ENCODE measurements around the gene ABHD8. TPM values are rescaled to one million over a fixed set of nuclear protein-coding genes. Genes with fewer than 3 reads are reported as not detected.

Gene ABHD8
- total RNA-seq (2014; rRNA removed; shearing (Covaris generic)), result 2.3 and 5.2 TPM in 2 replicates

- Histone ChIP-seq H3K4me3 (peak within 1 kb of the TSS; percentile 41), H3K27ac (no peak within 1 kb of the TSS), H3K36me3 (no peaks in the 10 kb centered on the region), H3K4me1 (replicated peaks) (peaks cover 11% of the 10 kb centered on the region), H3K9me3 (replicated peaks) (no peaks in the 10 kb centered on the region), H3K27me3 (replicated peaks) (no peaks in the 10 kb centered on the region)
- peak; percentile 81 to 95 for DNase-seq (ENCODE audit: low read depth in 1 of 2, low spot score in 2 of 2)
These were observed at the start of gene ABHD8 for GRCh38 chr19:17303167-17303939. ABHD8 (minus strand) TSS chr19:17303425; CDS start chr19:17301616, 1,809 bp downstream.

- Histone ChIP-seq H3K4me3 (no peak overlapping the region), H3K4me1 (replicated peaks) (peaks cover 16% of the 10 kb centered on the region), H3K36me3 (no peaks in the 10 kb centered on the region), H3K9me3 (replicated peaks) (no peaks in the 10 kb centered on the region), H3K27me3 (replicated peaks) (no peaks in the 10 kb centered on the region), H3K27ac (no peak overlapping the region)
- DNase-seq (ENCODE audit: low read depth in 1 of 2, low spot score in 2 of 2), result no peak
These were observed 49.5 kb upstream of the ABHD8 start for GRCh38 chr19:17352608-17353280.

DNA sequence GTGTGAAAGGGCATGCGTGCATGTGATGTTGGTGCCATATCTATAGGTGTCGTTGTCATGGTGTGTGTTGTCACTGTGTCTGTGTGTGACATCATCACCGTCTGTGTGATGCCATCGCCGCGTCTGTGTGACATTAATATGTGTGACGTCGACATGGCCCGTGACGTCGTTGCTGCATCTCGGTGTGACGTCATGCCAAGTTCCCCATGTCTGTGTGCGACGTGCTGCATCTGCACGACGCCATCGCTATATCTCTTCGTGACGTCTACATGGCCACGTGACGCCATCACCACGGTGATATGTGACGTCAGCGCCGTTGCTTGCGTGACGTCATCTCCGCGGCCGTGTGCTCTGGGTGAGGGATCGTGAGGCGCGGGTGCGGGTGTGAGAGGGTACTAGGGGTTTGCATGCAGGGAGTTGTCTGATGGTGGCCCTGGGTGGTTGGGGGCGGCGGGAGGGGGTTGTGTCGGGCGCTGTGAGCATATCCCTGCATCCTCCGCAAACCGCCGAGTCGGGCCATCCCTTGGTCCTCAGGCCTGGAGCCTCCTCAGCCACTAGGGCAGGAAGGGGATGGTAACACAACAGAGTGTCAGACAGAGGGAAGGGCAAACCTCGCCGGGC is 48.7 kb upstream of the ABHD8 start:
- Histone ChIP-seq H3K27me3 (replicated peaks) (no peaks in the 10 kb centered on the region), H3K27ac (no peak overlapping the region), H3K4me1 (replicated peaks) (peaks cover 23% of the 10 kb centered on the region), H3K9me3 (replicated peaks) (no peaks in the 10 kb centered on the region), H3K36me3 (no peaks in the 10 kb centered on the region), H3K4me3 (no peak overlapping the region)
- no peak for DNase-seq (ENCODE audit: low read depth in 1 of 2, low spot score in 2 of 2)

DNA sequence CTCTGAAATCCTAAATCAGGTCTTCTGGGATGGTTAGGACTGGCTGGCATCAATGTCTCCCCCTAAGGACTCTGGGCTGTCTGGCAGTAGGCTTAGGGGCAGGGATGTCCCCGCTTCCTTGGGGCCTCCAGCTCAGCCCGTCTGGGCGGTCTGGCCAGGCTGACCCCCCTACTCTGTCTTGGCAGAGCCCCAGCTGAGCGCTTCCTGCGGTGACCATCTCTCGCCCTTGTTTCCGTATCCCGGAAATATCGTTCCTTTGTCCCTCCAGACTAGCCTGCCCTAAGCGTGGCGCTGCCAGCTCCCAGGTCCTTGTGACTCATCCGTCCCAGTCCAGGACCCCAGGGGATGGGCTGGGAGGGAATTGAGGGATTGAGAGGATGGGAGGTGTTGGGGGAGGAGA is 45.5 kb upstream of the ABHD8 start:
- H3K27me3 ChIP-seq (replicated peaks), result no peaks in the 10 kb centered on the region
- H3K4me1 ChIP-seq (replicated peaks), result peaks cover 30% of the 10 kb centered on the region
- H3K36me3 ChIP-seq, result no peaks in the 10 kb centered on the region
- no peak overlapping the region for H3K4me3 ChIP-seq
- peak; percentile 81 to 92 for DNase-seq (ENCODE audit: low read depth in 1 of 2, low spot score in 2 of 2)
- H3K9me3 ChIP-seq (replicated peaks), result no peaks in the 10 kb centered on the region
- peak overlapping the region; percentile 8; the same call in 1 of the 2 replicates for H3K27ac ChIP-seq

GRCh38 chr19:17347877-17348276 is 44.7 kb upstream of the ABHD8 start:
- peaks cover 30% of the 10 kb centered on the region for H3K4me1 ChIP-seq (replicated peaks)
- H3K9me3 ChIP-seq (replicated peaks), result no peaks in the 10 kb centered on the region
- H3K36me3 ChIP-seq, result no peaks in the 10 kb centered on the region
- H3K27ac ChIP-seq, result no peak overlapping the region
- DNase-seq (ENCODE audit: low read depth in 1 of 2, low spot score in 2 of 2), result no peak
- H3K4me3 ChIP-seq, result no peak overlapping the region
- H3K27me3 ChIP-seq (replicated peaks), result no peaks in the 10 kb centered on the region

- Histone ChIP-seq H3K4me1 (replicated peaks) (peaks cover 30% of the 10 kb centered on the region), H3K4me3 (no peak overlapping the region), H3K27ac (no peak overlapping the region), H3K9me3 (replicated peaks) (no peaks in the 10 kb centered on the region), H3K36me3 (no peaks in the 10 kb centered on the region), H3K27me3 (replicated peaks) (no peaks in the 10 kb centered on the region)
- no peak for DNase-seq (ENCODE audit: low read depth in 1 of 2, low spot score in 2 of 2)
These were observed 44.1 kb upstream of the ABHD8 start for GRCh38 chr19:17347361-17347760.

- no peak overlapping the region for H3K27ac ChIP-seq
- no peaks in the 10 kb centered on the region for H3K9me3 ChIP-seq (replicated peaks)
- peak; percentile 53 to 73 for DNase-seq (ENCODE audit: low read depth in 1 of 2, low spot score in 2 of 2)
- no peaks in the 10 kb centered on the region for H3K36me3 ChIP-seq
- H3K4me3 ChIP-seq, result no peak overlapping the region
- H3K27me3 ChIP-seq (replicated peaks), result no peaks in the 10 kb centered on the region
- peaks cover 30% of the 10 kb centered on the region for H3K4me1 ChIP-seq (replicated peaks)
These were observed 43.0 kb upstream of the ABHD8 start for GRCh38 chr19:17346109-17346671.

DNA sequence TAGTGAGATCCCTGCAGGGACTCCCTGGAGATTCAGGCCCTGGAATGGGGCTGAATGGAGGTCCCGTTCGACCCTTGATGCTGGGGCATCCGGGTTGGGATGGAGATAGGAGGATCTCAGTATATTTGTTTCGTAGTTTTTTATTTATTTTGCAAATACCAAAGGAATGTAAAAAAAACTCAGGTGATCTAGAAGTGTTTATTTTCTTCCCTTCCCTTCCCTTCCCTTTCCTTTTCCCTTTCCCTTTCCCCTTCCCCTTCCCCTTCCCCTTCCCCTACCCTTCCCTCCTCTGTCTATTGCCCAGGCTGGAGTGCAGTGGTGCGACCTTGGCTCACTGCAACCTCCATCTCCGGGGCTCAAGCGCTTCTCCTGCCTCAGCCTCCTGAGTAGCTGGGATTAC is 38.6 kb upstream of the ABHD8 start:
- Histone ChIP-seq H3K9me3 (replicated peaks) (no peaks in the 10 kb centered on the region), H3K36me3 (peaks cover 9% of the 10 kb centered on the region), H3K27ac (no peak overlapping the region), H3K4me3 (no peak overlapping the region), H3K27me3 (replicated peaks) (no peaks in the 10 kb centered on the region), H3K4me1 (replicated peaks) (peaks cover 19% of the 10 kb centered on the region)
- no peak for DNase-seq (ENCODE audit: low read depth in 1 of 2, low spot score in 2 of 2)

GRCh38 chr19:17341386-17341785 is 38.2 kb upstream of the ABHD8 start:
- Histone ChIP-seq H3K27me3 (replicated peaks) (no peaks in the 10 kb centered on the region), H3K27ac (no peak overlapping the region), H3K4me1 (replicated peaks) (peaks cover 19% of the 10 kb centered on the region), H3K4me3 (no peak overlapping the region), H3K36me3 (peaks cover 9% of the 10 kb centered on the region), H3K9me3 (replicated peaks) (no peaks in the 10 kb centered on the region)
- DNase-seq (ENCODE audit: low read depth in 1 of 2, low spot score in 2 of 2), result no peak

- DNase-seq (ENCODE audit: low read depth in 1 of 2, low spot score in 2 of 2), result no peak
- Histone ChIP-seq H3K36me3 (peaks cover 9% of the 10 kb centered on the region), H3K27me3 (replicated peaks) (no peaks in the 10 kb centered on the region), H3K4me3 (no peak overlapping the region), H3K27ac (no peak overlapping the region), H3K4me1 (replicated peaks) (peaks cover 14% of the 10 kb centered on the region), H3K9me3 (replicated peaks) (no peaks in the 10 kb centered on the region)
These were observed 37.7 kb upstream of the ABHD8 start for GRCh38 chr19:17340871-17341357.

DNA sequence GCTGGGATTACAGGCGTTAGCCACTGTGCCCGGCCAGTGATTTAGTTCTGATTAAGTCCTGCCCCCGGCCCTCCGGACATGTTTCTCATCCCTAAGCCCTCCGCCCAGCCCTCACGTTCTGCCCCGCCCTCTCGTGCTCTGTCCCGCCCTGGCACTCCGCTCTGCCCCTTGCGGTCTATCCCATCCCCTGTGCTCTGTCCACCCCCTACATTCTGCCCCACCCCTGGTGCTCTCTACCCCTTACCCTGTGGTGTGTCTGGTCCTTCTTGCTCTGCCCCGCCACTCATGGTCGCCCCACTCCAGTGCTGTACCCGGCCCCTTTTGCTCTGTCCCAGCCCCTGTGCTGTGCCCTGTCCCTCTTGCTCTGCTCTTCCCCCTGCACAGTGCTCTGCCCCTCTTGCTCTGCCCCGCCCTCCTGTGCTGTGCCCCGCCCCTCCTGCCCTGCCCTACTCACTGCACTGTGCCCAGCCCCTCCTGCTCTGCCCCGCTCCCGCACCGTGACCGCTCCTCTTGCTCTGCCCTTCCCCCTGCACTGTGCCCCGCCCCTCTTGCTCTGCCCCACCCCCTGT is 37.2 kb upstream of the ABHD8 start:
- H3K27me3 ChIP-seq (replicated peaks), result no peaks in the 10 kb centered on the region
- H3K9me3 ChIP-seq (replicated peaks), result no peaks in the 10 kb centered on the region
- H3K36me3 ChIP-seq, result peaks cover 9% of the 10 kb centered on the region
- no peak overlapping the region for H3K27ac ChIP-seq
- H3K4me1 ChIP-seq (replicated peaks), result peaks cover 14% of the 10 kb centered on the region
- peak in 1 of 2 experiments; percentile 58 for DNase-seq (ENCODE audit: low read depth in 1 of 2, low spot score in 2 of 2)
- H3K4me3 ChIP-seq, result no peak overlapping the region

DNA sequence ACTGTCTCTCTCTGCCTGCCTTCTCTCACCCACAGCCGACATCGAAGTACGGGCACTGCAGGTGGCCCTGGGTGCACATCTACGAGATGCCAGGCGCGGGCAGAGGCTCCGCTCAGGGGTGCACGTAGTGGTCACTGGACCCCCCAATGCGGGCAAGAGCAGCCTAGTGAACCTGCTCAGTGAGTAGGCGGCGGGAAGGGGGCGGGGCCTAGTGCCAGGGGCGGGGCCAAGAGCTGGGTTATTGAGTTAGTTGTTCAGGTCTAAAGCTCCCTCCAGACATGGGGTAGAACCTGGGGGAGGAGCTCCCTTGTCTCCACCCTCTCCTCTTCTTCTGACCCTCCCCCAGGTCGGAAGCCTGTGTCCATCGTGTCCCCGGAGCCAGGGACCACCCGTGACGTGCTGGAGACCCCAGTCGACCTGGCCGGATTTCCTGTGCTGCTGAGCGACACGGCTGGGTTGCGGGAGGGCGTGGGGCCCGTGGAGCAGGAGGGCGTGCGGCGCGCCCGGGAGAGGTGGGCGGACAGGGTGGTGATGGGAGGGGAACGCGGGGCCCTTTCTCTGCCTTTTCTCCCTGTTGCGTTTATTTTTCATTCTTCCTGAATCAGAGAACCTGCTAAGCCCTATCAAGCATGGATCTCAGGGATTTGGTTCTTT is 36.0 kb upstream of the ABHD8 start:
- peak in 1 of 2 experiments; percentile 51 for DNase-seq (ENCODE audit: low read depth in 1 of 2, low spot score in 2 of 2)
- H3K36me3 ChIP-seq, result peaks cover 9% of the 10 kb centered on the region
- H3K27ac ChIP-seq, result no peak overlapping the region
- peaks cover 21% of the 10 kb centered on the region for H3K4me1 ChIP-seq (replicated peaks)
- no peak overlapping the region for H3K4me3 ChIP-seq
- no peaks in the 10 kb centered on the region for H3K9me3 ChIP-seq (replicated peaks)
- H3K27me3 ChIP-seq (replicated peaks), result no peaks in the 10 kb centered on the region

DNA sequence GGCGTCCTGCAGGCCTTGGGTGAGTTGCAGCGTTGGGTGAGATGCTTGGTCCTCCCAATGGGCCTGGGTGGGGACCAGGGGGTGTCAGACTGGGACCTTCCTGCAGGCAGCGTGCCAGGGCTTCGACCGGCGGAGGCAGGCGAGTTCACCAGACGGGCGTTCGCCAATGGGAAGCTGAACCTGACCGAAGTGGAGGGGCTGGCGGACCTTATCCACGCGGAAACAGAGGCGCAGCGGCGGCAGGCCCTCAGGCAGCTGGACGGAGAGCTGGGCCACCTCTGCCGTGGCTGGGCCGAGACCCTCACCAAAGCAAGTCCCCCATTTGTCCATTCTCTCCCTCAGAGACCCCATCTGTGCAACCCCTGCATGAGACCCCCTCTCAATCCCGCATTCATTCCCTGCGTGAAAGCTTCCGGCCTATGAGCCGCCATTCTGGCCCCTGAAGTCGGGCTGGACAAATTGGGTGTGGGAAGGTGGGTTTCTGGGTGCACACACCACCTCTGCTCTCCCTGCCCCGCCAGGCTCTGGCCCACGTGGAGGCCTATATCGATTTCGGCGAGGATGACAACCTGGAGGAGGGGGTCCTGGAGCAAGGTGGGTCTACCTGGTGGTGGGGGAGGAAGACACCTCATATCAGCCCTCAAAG is 35.3 kb upstream of the ABHD8 start:
- Histone ChIP-seq H3K4me3 (peak overlapping the region; percentile 54), H3K4me1 (replicated peaks) (peaks cover 27% of the 10 kb centered on the region), H3K36me3 (peaks cover 9% of the 10 kb centered on the region), H3K27me3 (replicated peaks) (no peaks in the 10 kb centered on the region), H3K27ac (no peak overlapping the region), H3K9me3 (replicated peaks) (no peaks in the 10 kb centered on the region)
- DNase-seq (ENCODE audit: low read depth in 1 of 2, low spot score in 2 of 2), result no peak

Data from SJSA1 (cell line).